Epithelial cell of esophagus (primary cell): Measurements from ENCODE around the gene ZNF324B.

Experiments used
- DNase-seq: peaks from one replicate; pipeline ENCODE4 v3.0.0; 2010; ENCODE audit warnings: low read depth
- H3K4me3 ChIP-seq: 2 replicates; pipeline ENCODE4 v1.5.1; 2011; ENCODE audit warnings: mild to moderate bottlenecking, low read length, control low read depth
- TF ChIP-seq, protein P1 (sequence below): IDR thresholded peaks from 2 replicates; pipeline ENCODE4 v1.5.1; 2011; ENCODE audit warnings: low read depth, mild to moderate bottlenecking, low read length, control low read depth, inconsistent platforms; ENCODE audit not compliant: insufficient read depth; ENCODE audit errors: missing control alignments

ZNF324B gene

DNA sequence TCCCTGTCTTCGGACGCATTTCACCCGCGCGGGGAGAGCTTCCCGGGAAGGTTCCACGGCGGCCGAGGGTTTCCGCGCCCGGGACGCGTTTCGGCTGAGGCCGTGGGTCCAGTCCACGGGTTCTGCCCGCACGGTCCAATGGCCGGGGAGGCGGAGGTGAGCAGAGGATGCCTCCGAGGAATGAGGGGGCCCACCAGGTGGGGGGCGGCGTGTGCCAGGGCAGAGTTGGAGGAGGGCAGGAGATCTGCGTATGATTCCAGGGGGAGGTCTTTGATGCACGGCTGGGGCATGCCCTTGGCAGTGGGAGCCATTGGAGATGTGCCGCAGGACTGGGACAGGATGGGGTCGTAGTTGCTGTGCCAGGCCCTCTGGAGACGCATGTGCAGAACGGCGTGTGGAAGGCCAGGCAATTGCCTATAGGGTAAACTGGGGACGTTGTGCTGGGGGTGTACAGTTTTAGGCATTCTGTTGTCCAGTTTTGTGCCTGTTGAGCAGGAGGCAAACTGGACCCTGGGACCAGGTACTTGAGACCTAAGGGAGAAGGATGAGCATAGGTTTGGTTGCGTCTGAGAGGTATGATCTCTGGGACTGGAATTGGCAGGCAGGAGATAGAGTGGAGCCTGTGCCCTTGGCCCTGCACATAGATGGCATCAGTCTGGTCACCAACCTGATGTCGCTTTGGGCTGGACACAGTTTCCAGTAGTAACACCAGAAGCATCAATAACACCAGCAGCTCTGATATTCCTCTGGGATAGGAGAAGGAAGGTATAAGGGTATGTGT is 42.2 kb upstream of the ZNF324B start:
- TF ChIP-seq, protein P1, sequence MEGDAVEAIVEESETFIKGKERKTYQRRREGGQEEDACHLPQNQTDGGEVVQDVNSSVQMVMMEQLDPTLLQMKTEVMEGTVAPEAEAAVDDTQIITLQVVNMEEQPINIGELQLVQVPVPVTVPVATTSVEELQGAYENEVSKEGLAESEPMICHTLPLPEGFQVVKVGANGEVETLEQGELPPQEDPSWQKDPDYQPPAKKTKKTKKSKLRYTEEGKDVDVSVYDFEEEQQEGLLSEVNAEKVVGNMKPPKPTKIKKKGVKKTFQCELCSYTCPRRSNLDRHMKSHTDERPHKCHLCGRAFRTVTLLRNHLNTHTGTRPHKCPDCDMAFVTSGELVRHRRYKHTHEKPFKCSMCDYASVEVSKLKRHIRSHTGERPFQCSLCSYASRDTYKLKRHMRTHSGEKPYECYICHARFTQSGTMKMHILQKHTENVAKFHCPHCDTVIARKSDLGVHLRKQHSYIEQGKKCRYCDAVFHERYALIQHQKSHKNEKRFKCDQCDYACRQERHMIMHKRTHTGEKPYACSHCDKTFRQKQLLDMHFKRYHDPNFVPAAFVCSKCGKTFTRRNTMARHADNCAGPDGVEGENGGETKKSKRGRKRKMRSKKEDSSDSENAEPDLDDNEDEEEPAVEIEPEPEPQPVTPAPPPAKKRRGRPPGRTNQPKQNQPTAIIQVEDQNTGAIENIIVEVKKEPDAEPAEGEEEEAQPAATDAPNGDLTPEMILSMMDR, result no peak
- H3K4me3 ChIP-seq, result peak overlapping the region; percentile 90
- peak; percentile 38 for DNase-seq

DNA sequence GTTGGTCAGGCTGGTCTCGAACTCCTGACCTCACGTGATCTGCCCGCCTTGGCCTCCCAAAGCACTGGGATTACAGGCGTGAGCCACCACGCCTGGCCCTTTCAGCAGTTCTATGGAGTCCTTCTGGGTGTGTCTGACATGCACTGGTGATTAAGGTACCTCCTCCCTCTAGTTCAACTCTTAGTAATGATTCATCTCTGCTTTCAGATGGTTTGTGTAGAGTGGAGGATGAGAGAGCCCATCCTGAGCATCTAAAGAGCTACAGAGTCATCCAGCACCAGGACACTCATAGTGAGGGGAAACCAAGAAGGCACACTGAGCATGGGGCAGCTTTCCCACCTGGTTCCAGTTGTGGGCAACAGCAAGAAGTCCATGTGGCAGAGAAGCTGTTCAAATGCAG is 34.8 kb upstream of the ZNF324B start:
- TF ChIP-seq, protein P1, result no peak
- H3K4me3 ChIP-seq, result no peak overlapping the region
- peak; percentile 34 for DNase-seq

- H3K4me3 ChIP-seq, result no peak overlapping the region
- no peak for DNase-seq
- TF ChIP-seq, protein P1, result no peak
Observed at GRCh38 chr19:58417071-58417470, 34.4 kb upstream of the ZNF324B start.

- TF ChIP-seq, protein P1, result no peak
- H3K4me3 ChIP-seq, result no peak overlapping the region
- DNase-seq, result peak; percentile 97
Observed at GRCh38 chr19:58428617-58429016, 22.8 kb upstream of the ZNF324B start.

DNA sequence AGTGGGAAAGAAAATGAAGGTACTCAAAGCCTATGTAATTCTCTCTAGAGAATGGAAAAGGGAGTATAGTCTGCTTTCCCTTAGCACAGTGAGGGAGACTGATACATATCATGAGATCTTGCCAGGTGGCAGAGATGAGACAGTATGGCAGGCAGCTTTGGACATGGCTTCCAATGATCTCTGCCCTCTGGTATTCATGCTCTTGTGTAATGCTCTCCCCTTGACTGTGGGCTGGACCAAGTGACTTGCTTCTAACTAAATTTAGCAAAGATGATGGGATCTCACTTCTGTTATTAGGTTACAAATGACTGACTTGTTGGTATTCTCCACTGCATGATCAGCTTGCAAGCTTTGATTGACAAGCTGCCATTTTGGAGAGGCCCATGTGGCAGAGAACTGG is 21.7 kb upstream of the ZNF324B start:
- DNase-seq, result peak; percentile 58
- TF ChIP-seq, protein P1, result no peak
- no peak overlapping the region for H3K4me3 ChIP-seq

GRCh38 chr19:58434217-58434616 is 17.2 kb upstream of the ZNF324B start:
- TF ChIP-seq, protein P1, result no peak
- DNase-seq, result no peak
- H3K4me3 ChIP-seq, result no peak overlapping the region
